NCI-H524 treated with DMSO at 0.1 percent for 48 hours (cell line): ENCODE measurements around the gene ADGRG2.
"Not testable (repeated sequence)": the region's sequence is repeated elsewhere in the genome, so short reads cannot be mapped to it uniquely, and the experiment has no call there.

Experiments
- DNase-seq: peaks from one replicate; lab custom pipeline; 2025; lab: John Stamatoyannopoulos, UW

Gene ADGRG2

GRCh38 chrX:19075754-19076153 is 46.5 kb downstream of the ADGRG2 start:
- DNase-seq, result no peak

- DNase-seq, result no peak
Observed at GRCh38 chrX:19072372-19072771, 49.9 kb downstream of the ADGRG2 start.

GRCh38 chrX:19070555-19070994 is 51.7 kb downstream of the ADGRG2 start:
- no peak for DNase-seq

GRCh38 chrX:19066987-19067386 is 55.3 kb downstream of the ADGRG2 start:
- not testable (repeated sequence) for DNase-seq

- no peak for DNase-seq
Observed at GRCh38 chrX:19065535-19065934, 56.7 kb downstream of the ADGRG2 start.

GRCh38 chrX:19064175-19064574 is 58.1 kb downstream of the ADGRG2 start:
- peak; percentile 67 for DNase-seq

GRCh38 chrX:19063030-19063429 is 59.2 kb downstream of the ADGRG2 start:
- no peak for DNase-seq

- DNase-seq, result no peak
Observed at GRCh38 chrX:19059067-19059466, 63.2 kb downstream of the ADGRG2 start.

- no peak for DNase-seq
Observed at GRCh38 chrX:19057856-19058255, 64.4 kb downstream of the ADGRG2 start.

GRCh38 chrX:19049110-19049509 is 73.2 kb downstream of the ADGRG2 start:
- DNase-seq, result no peak

GRCh38 chrX:19046343-19047215 is 75.7 kb downstream of the ADGRG2 start:
- DNase-seq, result no peak

- DNase-seq, result no peak
Observed at GRCh38 chrX:19040373-19040772, 81.9 kb downstream of the ADGRG2 start.

GRCh38 chrX:19034025-19034424 is 88.2 kb downstream of the ADGRG2 start:
- DNase-seq, result no peak

- DNase-seq, result no peak
Observed at GRCh38 chrX:19030805-19031204, 91.5 kb downstream of the ADGRG2 start.

- DNase-seq, result no peak
Observed at GRCh38 chrX:19028560-19028959, 93.7 kb downstream of the ADGRG2 start.

GRCh38 chrX:19024366-19024765 is 97.9 kb downstream of the ADGRG2 start:
- no peak for DNase-seq

GRCh38 chrX:19019996-19020395 is 102.3 kb downstream of the ADGRG2 start:
- DNase-seq, result no peak

- DNase-seq, result no peak
Observed at GRCh38 chrX:19017271-19017670, 105.0 kb downstream of the ADGRG2 start.

- not testable (repeated sequence) for DNase-seq
Observed at GRCh38 chrX:19016614-19017013, 105.7 kb downstream of the ADGRG2 start.

GRCh38 chrX:19007868-19008267 is 114.4 kb downstream of the ADGRG2 start:
- DNase-seq, result no peak

GRCh38 chrX:19007011-19007410 is 115.3 kb downstream of the ADGRG2 start:
- DNase-seq, result no peak

GRCh38 chrX:19005909-19006308 is 116.4 kb downstream of the ADGRG2 start:
- no peak for DNase-seq

GRCh38 chrX:19003756-19004155 is 118.5 kb downstream of the ADGRG2 start:
- DNase-seq, result no peak

GRCh38 chrX:18998653-18999052 is 123.6 kb downstream of the ADGRG2 start:
- no peak for DNase-seq
